Bronchial epithelial cell (primary cell): Measurements from ENCODE around the gene TTC9B. TPM values are rescaled to one million over a fixed set of nuclear protein-coding genes. Genes with fewer than 3 reads are reported as not detected.

ENCODE experiments used
- DNase-seq: peaks from one replicate; pipeline ENCODE4 v3.0.0-alpha.2; 2010; ENCODE audit warnings: low read depth
- FAIRE-seq: peaks from 2 replicates; lab custom pipeline; 2011; peaks lifted over from hg19 to GRCh38; lab: Jason Lieb, UNC
- H3K27me3 ChIP-seq: 2 replicates; pipeline ENCODE4 v1.5.1; 2011; ENCODE audit warnings: low read length; ENCODE audit not compliant: control insufficient read depth, insufficient read depth
- H3K36me3 ChIP-seq: 2 replicates; pipeline ENCODE4 v1.5.1; 2011; ENCODE audit warnings: low read length; ENCODE audit not compliant: control insufficient read depth, insufficient read depth
- H3K4me3 ChIP-seq: 2 replicates; pipeline ENCODE4 v1.5.1; 2011; ENCODE audit warnings: mild to moderate bottlenecking, low read depth, low read length, control low read depth
- CTCF ChIP-seq: IDR thresholded peaks from 2 replicates; pipeline ENCODE4 v1.5.1; 2011; ENCODE audit warnings: mild to moderate bottlenecking, moderate library complexity, low read length, control low read depth, inconsistent platforms; ENCODE audit not compliant: insufficient read depth, severe bottlenecking
- total RNA-seq: library from RNA; depleted of rRNA; stranded (reverse); fragments of >200 nt; gene quantifications from 2 replicates; pipeline ENCODE4 v1.2.1, GENCODE V29; 2014

TTC9B gene
- total RNA-seq, 1 donor from 2014 or later = not detected

- TF ChIP-seq CTCF = no peak
- Histone ChIP-seq H3K36me3 (peaks cover 27% of the 10 kb centered on the region), H3K4me3 (no peak overlapping the region), H3K27me3 (no peaks in the 10 kb centered on the region)
- no peak for FAIRE-seq
- no peak for DNase-seq
Observed at GRCh38 chr19:40242480-40242879, 24.3 kb upstream of the TTC9B start.

GRCh38 chr19:40241809-40242384, 23.7 kb upstream of the TTC9B start:
- no peak for TF ChIP-seq CTCF
- FAIRE-seq = no peak
- peaks cover 27% of the 10 kb centered on the region for H3K36me3 ChIP-seq

GRCh38 chr19:40241125-40241808, 23.1 kb upstream of the TTC9B start:
- Histone ChIP-seq H3K4me3 (no peak overlapping the region), H3K27me3 (no peaks in the 10 kb centered on the region), H3K36me3 (peaks cover 27% of the 10 kb centered on the region)
- no peak for TF ChIP-seq CTCF
- no peak for DNase-seq
- FAIRE-seq = peak; percentile 28

More at GRCh38 chr19:40241809-40242384, 23.7 kb upstream of the TTC9B start:
- Histone ChIP-seq H3K27me3 (no peaks in the 10 kb centered on the region), H3K4me3 (no peak overlapping the region)
- DNase-seq = no peak

GRCh38 chr19:40240332-40240731, 22.1 kb upstream of the TTC9B start:
- no peak for TF ChIP-seq CTCF
- Histone ChIP-seq H3K4me3 (no peak overlapping the region), H3K36me3 (peaks cover 32% of the 10 kb centered on the region), H3K27me3 (no peaks in the 10 kb centered on the region)
- FAIRE-seq (no peak), DNase-seq (no peak)

GRCh38 chr19:40239415-40240226, 21.4 kb upstream of the TTC9B start:
- FAIRE-seq (peak; percentile 66), DNase-seq (no peak)
- TF ChIP-seq CTCF = no peak
- peaks cover 37% of the 10 kb centered on the region for H3K36me3 ChIP-seq
- H3K4me3 ChIP-seq = no peak overlapping the region
- H3K27me3 ChIP-seq = no peaks in the 10 kb centered on the region
